OCI-LY3 (cell line): ENCODE data around the gene FGR.
A peak's percentile ranks its signal among the peaks of the same experiment; 100 is the strongest.

Source experiments
- H2AFZ ChIP-seq: fragments of 200-600, 300-600 bp; shearing (Covaris generic); 2 replicates; pipeline ENCODE4 v1.6.0; 2014; ENCODE audit warnings: antibody characterized with exemption, low read depth, low read length
- H3K27ac ChIP-seq: fragments of 200-600, 300-600 bp; sonication (generic); 2 replicates; pipeline ENCODE4 v1.5.1; 2014; ENCODE audit warnings: mild to moderate bottlenecking, low read length, moderate library complexity, mixed read lengths
- H3K27me3 ChIP-seq: fragments of 200-600, 300-600 bp; sonication (generic); 2 replicates; pipeline ENCODE4 v1.6.1; 2014; ENCODE audit warnings: low read depth, low read length, mixed read lengths
- H3K36me3 ChIP-seq: fragments of 200-600, 300-600 bp; sonication (generic); replicated peaks from 2 replicates; pipeline ENCODE3; 2014; ENCODE audit warnings: low read depth, low read length, mixed read lengths
- H3K4me1 ChIP-seq: fragments of 300-600, 200-600 bp; sonication (generic); 2 replicates; pipeline ENCODE4 v1.6.1; 2014; ENCODE audit warnings: low read length, mixed read lengths
- H3K4me2 ChIP-seq: fragments of 200-600, 300-600 bp; sonication (generic); 2 replicates; pipeline ENCODE4 v1.6.1; 2014; ENCODE audit warnings: low read length, mixed read lengths
- H3K4me3 ChIP-seq: fragments of 300-600, 200-600 bp; sonication (generic); 2 replicates; pipeline ENCODE4 v1.5.1; 2014; ENCODE audit warnings: antibody characterized with exemption, mild to moderate bottlenecking, low read length, moderate library complexity
- H3K79me2 ChIP-seq: fragments of 300-600, 200-600 bp; shearing (Covaris generic); 2 replicates; pipeline ENCODE4 v1.6.1; 2014; ENCODE audit warnings: mild to moderate bottlenecking, low read length, mixed read lengths
- H3K9ac ChIP-seq: fragments of 300-600, 200-600 bp; shearing (Covaris generic); 2 replicates; pipeline ENCODE4 v1.6.0; 2014; ENCODE audit warnings: mild to moderate bottlenecking, low read length, moderate library complexity
- H3K9me3 ChIP-seq: fragments of 200-600, 300-600 bp; shearing (Covaris generic); 2 replicates; pipeline ENCODE4 v1.6.1; 2014; ENCODE audit warnings: low read length, mixed read lengths; ENCODE audit not compliant: insufficient read depth
- H4K20me1 ChIP-seq: fragments of 200-600, 300-600 bp; sonication (generic); 2 replicates; pipeline ENCODE4 v1.6.1; 2016; ENCODE audit warnings: low read length, mixed read lengths; ENCODE audit not compliant: insufficient read depth
- CTCF ChIP-seq: fragments of 200-600, 300-600 bp; sonication (generic); IDR thresholded peaks from 2 replicates; pipeline ENCODE4 v1.5.1; 2014; ENCODE audit warnings: antibody characterized with exemption, low read length, low read depth
- EZH2phosphoT487 ChIP-seq: fragments of 200-600 bp; shearing (Covaris generic); IDR thresholded peaks from 2 replicates; pipeline ENCODE4 v1.6.1; 2018; ENCODE audit warnings: antibody characterized with exemption, mixed run types, low read depth

The FGR gene

DNA sequence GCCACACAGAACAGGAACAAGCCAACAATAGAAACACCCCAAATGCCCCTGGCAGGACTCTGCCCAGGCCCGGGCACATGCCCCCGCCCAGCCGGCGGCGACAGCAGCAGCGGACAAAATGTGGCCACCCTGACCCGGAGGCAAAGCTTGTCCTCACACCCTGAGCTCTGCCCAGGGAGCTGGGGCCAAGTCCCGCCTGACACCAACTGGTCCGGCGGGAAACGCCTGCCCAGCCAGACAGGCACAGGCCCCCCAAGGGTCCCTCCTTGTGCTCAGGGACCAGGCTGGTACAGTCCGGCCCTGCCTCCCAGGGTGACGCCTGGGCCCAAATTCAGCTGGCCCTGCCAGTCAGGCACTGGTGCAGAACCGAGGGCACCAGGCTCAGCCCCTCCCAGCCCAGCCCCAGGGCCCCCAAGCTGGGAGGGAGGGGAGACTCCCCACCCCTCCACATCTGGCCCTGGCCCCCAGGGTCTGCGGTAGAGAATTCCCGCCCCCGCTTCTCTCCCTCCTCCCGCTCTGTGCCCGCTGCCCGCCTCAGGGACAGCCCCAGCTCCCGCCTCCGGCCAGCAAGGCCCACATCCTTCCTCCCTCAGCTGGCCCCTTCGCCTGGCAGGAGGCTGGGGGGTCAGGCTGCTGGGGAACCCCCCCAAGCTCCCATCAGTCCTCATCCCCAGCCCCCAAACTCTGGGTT is 33.1 kb downstream of the FGR start:
- Histone ChIP-seq H3K27me3 (peaks cover 7% of the 10 kb centered on the region; the same call in 1 of the 2 replicates), H2AFZ (no peak overlapping the region), H3K9me3 (no peaks in the 10 kb centered on the region), H3K27ac (no peak overlapping the region), H3K4me2 (peak overlapping the region; percentile 74), H4K20me1 (no peaks in the 10 kb centered on the region), H3K4me1 (peaks cover 21% of the 10 kb centered on the region), H3K9ac (no peak overlapping the region), H3K4me3 (peak overlapping the region; percentile 95; the same call in 1 of the 2 replicates), H3K79me2 (no peaks in the 10 kb centered on the region), H3K36me3 (no peaks in the 10 kb centered on the region)
- TF ChIP-seq CTCF (no peak), EZH2phosphoT487 (no peak)

GRCh38 chr1:27601321-27601770 is 33.6 kb downstream of the FGR start:
- TF ChIP-seq EZH2phosphoT487 (no peak), CTCF (no peak)
- no peak overlapping the region for H2AFZ ChIP-seq
- no peaks in the 10 kb centered on the region for H3K36me3 ChIP-seq
- no peak overlapping the region for H3K9ac ChIP-seq
- no peak overlapping the region for H3K4me2 ChIP-seq
- no peaks in the 10 kb centered on the region for H3K9me3 ChIP-seq
- H3K27ac ChIP-seq: no peak overlapping the region
- no peaks in the 10 kb centered on the region for H3K79me2 ChIP-seq
- no peak overlapping the region for H3K4me3 ChIP-seq
- H4K20me1 ChIP-seq: no peaks in the 10 kb centered on the region
- peaks cover 7% of the 10 kb centered on the region; the same call in 1 of the 2 replicates for H3K27me3 ChIP-seq
- peaks cover 21% of the 10 kb centered on the region for H3K4me1 ChIP-seq

DNA sequence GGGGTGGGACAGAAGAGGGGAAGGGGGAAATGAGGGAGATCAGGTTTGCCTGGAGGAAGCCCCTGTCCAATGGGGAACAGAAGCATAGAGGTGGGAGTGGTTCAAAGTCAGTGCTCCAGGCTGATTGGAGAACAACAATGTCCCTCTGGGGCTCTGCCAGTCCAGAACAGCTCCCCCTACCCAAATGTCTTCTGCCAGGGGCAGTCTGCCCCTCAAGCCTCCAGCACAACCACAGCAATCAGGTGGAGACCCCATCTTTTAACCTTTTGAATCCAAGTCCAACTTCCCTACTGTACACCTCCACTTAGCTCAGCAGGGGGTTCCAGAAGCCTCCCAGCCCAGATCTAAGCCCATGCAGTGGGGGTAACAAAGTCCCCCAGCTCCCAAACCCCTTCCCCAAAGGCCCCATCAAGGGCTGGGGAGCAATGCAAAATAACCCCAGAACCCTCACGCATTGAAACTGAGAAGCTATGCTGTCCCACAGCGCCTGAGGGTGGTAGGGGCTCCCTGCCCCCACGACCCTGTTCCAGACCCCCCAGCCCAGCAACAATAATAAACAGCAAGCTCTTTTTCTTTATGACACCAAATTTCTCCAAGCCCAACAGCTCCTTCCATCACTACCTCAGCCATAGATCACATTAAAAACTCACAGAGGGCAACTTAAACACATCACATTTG is 34.3 kb downstream of the FGR start:
- Histone ChIP-seq H3K9ac (no peak overlapping the region), H3K4me2 (no peak overlapping the region), H3K4me3 (no peak overlapping the region), H3K79me2 (no peaks in the 10 kb centered on the region), H3K4me1 (peaks cover 17% of the 10 kb centered on the region), H4K20me1 (no peaks in the 10 kb centered on the region), H3K9me3 (no peaks in the 10 kb centered on the region), H3K27ac (no peak overlapping the region), H3K36me3 (no peaks in the 10 kb centered on the region), H3K27me3 (peaks cover 7% of the 10 kb centered on the region; the same call in 1 of the 2 replicates), H2AFZ (no peak overlapping the region)
- TF ChIP-seq CTCF: no peak
- TF ChIP-seq EZH2phosphoT487: no peak

DNA sequence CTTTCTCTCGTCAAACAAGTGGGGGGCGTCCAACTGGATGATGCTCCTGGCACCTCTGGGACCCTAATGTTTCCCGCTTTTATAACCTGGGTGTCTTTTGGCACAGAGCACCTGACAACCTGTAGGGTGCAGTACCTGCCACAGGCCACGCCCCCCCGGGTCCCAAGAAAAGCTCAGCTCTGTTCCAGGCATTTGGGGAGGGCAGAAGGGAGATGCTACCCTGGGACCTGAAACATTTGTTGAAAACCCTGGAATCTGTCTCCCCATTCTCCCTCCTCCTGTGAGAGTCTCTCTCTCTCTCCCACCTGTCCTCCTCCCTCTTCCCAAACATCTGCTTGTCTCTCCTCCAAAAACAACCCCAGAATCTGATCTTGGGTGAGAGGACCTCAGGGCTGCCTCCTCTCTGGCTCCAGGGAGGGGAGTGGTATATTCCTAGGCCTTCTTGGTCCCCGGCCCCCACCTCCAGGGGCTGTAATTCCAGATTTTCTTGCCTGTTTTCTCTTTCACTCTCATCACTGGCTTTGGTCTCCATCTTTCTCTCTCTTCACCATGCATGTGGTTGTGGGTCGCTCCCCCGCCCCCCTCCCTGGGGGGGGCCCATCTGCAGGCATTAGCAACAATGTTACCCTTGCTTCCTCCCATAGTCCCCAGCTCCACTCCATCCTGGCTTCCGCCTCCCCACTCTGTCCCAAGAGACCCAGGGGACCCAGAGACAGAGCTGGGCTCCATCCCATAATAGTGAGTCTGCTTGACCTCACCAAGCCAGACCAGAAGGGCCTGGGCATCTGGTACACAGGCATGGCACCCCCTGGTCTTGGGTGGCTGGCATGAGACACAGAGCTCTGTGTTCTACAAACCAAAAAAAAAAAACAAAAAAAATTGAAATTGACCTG is 35.1 kb downstream of the FGR start:
- no peak overlapping the region for H3K27ac ChIP-seq
- no peak overlapping the region for H2AFZ ChIP-seq
- no peaks in the 10 kb centered on the region for H3K79me2 ChIP-seq
- no peak overlapping the region for H3K4me2 ChIP-seq
- H3K9me3 ChIP-seq: no peaks in the 10 kb centered on the region
- H3K27me3 ChIP-seq: peaks cover 7% of the 10 kb centered on the region; the same call in 1 of the 2 replicates
- peaks cover 17% of the 10 kb centered on the region for H3K4me1 ChIP-seq
- no peak overlapping the region for H3K4me3 ChIP-seq
- H4K20me1 ChIP-seq: no peaks in the 10 kb centered on the region
- TF ChIP-seq CTCF: no peak
- no peak for TF ChIP-seq EZH2phosphoT487
- H3K9ac ChIP-seq: no peak overlapping the region
- H3K36me3 ChIP-seq: no peaks in the 10 kb centered on the region
